SIG-M5 treated with dmso at 0.1 percent for 504 hours (cell line): Measurements from ENCODE around the gene HUNK.
"Not testable (repeated sequence)": the region's sequence is repeated elsewhere in the genome, so short reads cannot be mapped to it uniquely, and the experiment has no call there.

ENCODE experiments used
- DNase-seq: peaks from one replicate; lab custom pipeline; 2025; ENCODE audit not compliant: unreplicated experiment; lab: John Stamatoyannopoulos, UW

HUNK gene

DNA sequence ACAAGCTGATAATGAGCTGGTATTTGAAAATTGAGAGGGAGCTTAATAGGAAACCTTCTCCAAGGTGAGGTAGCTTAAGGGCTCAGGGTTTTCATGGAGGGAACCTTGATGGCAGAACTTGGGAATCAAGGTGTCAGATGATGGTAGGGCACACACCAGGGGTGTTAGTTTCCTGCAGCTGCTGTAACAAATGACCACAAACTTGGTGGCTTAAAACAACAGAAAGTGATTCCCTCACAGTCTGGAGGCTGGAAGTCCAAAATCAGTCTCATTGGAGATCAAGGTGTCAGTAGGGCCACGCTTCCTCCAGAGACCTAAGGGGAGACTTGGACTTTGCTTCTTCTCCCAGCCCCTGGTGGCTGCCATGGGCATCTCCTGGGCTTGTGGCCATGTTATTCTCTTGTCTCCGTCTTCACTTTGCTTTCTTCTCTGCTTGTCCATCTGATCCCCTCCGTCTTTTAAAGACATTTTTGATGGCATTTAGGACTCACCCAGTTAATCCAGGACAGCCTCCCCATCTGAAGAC lies 45.5 kb downstream of the HUNK start:
- DNase-seq = no peak

DNA sequence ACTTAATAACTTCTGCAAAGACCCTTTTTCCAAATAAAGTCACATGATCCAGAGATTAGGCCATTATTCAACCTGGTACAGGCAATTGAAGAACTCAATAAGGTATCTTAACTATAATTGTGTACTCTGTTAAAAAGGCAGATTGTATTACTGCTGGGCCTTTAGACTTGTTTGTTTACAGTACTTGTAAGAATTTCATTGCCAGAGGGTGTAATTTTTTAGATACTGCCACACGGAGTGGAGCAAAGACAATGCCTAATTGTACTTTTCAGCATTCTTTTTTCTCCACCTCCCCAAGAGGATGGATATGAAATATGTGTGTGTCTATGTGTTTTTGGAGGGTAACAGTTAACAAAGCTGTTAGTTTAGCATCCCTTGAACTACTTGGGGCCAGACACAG lies 47.5 kb downstream of the HUNK start:
- DNase-seq = no peak

DNA sequence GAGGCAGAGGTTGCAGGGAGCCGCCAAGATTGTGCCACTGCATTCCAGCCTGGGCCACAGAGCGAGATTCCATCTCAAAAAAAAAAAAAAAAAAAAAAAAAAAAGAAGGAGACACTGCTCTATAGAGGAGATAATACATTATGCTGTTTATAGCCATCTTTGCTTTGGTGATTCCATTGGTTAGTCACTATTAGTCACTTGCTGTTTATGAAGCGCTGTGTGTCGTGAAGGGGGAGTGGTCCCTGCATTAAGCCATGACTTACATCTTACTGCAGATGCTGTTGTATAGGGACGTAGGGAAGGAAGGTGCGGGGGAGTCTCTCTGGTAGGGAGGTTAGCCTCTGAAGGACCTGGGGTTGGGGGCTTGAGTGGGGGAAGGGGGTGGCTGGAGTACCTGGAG lies 48.3 kb downstream of the HUNK start:
- no peak for DNase-seq

DNA sequence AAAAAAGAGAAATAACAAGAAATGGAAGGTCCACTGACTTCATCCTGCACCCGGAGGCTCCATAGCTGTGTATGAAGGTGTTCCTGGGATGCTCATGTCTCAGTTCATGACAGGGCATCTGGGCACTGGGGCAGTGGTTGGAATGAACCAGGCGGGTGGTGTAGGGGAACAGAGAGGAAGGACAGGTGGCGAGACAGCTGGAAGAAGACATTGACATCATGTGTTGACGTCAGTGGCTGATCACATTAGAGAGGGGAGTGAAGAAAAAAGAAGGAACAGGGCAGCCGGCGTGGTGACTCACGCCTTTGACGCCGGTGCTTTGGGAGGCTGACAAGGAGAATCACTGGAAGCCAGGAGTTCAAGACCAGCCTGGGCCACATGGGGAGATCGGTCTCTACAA lies 50.1 kb downstream of the HUNK start:
- no peak for DNase-seq

DNA sequence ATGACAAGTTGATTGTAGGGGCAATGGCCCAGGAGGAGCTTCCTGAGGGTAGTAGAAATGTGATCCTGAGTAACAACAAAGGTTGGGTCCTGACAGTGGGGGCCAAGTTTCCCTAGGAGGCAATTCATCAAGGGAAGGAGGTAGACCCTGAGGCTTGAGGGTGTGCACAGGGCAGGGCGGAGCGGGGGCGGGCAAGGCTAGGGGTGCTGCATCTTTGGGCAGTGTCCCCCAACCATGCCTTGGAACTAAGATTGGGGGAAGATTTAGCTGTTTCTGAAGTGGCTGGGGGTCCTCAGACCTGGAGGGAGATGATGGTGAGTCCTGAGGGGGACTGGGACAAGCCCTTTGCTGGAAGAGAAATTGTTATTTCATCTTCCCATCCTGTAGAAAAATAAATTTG lies 50.9 kb downstream of the HUNK start:
- DNase-seq = no peak

DNA sequence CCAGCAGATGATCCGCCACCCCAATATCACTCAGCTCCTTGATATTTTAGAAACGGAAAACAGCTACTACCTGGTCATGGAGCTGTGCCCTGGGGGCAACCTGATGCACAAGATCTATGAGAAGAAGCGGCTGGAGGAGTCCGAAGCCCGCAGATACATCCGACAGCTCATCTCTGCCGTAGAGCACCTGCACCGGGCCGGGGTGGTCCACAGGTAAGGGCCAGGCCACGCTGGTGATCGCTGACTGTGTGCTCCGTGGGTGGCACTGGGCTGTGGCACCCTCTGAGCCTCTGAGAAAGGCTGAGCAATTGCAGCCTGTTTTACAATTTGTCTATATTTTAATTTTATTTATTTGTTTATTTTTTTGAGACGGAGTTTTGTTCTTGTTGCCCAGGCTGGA lies 51.7 kb downstream of the HUNK start:
- no peak for DNase-seq

DNA sequence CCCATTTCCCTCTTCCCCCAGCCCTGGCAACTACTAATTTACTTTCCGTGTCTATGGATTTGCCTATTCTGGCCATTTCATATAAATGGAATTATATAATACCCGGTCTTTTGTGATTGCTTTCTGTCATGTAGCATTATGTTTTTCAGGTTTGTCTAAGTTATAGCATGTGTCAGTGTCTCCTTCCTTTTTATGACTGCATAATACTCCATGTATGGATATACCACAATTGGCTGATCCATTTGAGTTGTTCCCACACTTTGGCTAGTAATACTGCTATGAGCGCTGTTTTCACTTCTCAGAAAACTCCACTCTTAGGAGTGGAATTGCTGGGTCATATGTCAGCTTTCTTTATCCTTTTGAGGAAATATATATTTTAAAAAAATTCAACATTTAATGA lies 53.7 kb downstream of the HUNK start:
- DNase-seq = no peak

DNA sequence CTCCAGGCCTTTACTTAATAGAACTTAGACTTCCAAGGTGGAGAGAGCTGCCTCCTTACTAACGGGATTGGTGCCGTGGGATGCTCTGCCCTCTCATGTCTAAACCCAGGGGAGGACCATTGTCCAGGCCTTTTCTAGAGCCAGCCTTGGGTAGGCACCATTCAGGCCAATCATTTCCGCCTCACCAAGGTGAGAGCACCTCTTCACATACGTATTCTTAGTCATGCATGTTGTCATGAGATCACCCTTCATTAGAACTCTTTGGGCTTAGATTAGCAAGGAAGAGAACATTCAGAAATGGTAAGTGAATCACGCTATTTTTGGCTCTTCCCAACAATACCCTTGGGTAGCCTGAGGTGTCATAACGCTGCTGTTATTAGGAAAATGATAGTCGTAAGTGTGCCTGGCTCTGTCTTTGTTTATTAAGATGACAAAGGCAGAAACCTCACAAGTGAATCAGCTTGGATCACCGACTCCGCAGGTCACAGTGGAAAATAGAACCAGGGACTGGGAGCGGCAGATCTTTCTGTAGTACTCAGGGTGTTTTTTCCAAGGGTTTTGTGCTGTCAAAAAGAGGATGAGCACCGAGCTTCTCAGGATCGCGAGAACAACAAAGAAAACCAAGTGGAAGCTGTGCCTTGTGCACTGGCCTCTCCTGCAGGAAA lies 55.0 kb downstream of the HUNK start:
- no peak for DNase-seq

DNA sequence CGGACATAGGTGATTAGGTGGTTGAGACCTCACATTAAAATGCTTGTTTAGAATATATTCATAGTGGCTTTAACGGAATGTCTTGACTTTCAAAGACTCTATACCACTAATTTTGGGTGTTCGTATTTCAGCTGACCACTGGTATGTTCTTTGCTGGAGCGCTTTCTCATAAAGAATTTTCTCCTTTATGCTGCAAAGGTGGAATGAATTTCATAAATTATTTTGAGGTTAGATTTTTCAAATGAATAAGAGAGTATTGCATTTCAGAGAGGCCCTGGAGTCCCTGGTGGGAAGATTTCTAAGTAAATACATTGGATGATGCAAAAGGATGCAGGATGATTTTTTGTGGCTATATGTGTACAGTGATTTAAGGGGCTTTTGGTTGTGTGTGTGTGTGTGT lies 55.8 kb downstream of the HUNK start:
- DNase-seq = no peak

DNA sequence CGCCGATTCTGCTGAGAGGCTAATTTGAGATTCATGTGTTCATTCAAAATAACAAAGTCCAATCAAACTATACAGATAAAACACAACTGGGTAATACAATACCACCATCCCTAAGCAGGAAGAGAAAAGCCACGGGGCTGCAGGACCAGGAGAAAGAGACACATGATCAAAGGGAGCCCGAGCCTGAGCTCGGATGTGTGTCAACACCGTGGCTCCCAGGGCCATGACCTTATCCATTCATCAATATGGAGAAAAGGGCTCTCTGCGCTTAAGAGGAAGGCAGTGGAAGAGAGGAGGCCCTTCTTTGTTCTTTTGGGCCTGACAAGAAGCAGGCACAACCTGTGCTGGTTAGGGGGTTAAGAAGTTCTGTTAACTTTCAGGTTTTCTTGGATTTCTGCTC lies 56.7 kb downstream of the HUNK start:
- no peak for DNase-seq

DNA sequence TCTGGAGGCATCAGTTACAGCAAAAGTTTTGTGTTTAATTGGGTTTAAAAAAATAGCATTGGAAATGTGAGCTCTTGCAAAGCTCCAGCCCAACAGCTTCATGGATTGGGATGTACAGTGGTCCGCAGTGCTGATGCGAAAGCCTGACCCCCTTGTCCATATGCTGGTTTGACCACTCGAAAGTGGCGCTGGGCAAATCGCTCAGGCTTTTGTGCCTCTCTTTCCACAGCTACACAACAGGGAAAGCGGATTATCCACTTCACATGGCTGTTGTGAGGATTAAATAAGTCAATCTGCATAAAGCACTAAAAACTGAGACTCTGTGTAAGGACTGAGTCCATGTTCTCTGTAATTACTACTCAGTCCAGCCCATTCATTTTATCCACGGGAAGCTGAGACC lies 57.2 kb downstream of the HUNK start:
- DNase-seq = no peak

DNA sequence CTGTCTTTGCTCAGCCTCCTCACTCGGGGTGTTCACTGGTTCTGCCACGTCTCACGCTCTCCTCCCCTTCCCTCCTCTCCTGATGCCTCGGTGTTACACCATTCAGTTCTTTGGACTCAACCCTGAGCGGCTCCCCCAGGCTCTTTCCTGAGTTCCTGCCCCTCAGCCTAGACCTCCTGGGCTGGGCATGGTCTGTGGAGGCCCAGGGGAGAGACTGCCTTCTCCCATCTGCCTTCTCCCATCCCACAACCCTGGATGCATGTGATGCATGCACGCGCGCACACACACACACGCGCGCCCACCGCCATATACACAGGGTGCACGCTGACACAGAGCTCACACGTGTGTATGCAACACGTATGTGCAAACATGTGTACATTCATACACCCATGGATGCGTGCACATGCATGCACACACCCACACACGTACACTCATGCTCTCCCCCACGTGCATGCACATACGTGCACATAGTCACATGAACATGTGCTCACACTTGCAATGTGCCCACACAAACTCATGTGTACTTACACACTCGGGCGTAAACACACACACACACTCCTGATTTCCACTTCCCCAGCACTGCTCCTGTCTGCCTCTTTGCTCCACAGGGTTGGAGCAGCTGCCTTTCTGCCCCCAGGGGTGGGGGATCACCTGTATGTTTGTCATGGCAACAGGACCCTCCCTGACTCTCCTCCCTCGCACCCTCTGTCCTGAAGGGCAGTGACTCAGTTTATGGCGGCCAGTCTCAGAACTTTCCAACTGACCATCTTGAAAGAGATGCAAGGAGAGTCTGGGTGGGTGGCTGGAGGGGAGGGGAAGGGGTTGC lies 59.0 kb downstream of the HUNK start:
- DNase-seq = no peak

DNA sequence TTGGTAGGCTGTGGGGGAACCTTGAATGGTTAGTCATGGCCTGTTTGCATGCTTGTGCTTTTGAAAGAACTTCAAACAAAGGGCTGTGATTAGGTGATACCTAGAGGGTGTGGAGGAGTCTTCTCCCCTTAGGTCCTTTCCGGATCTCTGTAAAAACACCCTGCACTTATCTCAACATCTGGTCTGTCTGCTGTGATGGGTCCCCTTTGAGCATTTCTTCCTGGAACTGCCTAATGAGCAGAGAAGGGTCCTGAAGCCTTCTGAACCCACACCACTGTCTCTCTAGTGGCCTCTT lies 59.6 kb downstream of the HUNK start:
- DNase-seq = no peak

DNA sequence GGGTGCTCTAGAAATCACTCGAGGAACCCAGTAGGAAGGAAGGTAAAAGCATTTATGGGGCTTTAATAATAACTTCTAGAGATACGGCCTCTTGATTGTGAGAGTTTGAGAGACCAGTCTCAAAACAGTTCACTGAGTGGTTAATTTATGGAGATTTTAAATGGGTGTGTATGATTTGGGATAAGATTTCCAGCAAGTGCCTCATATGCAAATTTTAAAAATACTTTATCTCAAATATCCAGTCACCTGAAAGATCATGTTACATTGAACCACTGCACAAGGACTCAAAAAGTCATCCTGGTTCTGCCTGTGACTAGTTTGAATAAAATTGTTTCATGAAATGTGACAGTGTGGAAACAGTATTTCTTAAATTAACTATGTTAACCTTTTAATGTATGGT lies 64.5 kb downstream of the HUNK start:
- no peak for DNase-seq

DNA sequence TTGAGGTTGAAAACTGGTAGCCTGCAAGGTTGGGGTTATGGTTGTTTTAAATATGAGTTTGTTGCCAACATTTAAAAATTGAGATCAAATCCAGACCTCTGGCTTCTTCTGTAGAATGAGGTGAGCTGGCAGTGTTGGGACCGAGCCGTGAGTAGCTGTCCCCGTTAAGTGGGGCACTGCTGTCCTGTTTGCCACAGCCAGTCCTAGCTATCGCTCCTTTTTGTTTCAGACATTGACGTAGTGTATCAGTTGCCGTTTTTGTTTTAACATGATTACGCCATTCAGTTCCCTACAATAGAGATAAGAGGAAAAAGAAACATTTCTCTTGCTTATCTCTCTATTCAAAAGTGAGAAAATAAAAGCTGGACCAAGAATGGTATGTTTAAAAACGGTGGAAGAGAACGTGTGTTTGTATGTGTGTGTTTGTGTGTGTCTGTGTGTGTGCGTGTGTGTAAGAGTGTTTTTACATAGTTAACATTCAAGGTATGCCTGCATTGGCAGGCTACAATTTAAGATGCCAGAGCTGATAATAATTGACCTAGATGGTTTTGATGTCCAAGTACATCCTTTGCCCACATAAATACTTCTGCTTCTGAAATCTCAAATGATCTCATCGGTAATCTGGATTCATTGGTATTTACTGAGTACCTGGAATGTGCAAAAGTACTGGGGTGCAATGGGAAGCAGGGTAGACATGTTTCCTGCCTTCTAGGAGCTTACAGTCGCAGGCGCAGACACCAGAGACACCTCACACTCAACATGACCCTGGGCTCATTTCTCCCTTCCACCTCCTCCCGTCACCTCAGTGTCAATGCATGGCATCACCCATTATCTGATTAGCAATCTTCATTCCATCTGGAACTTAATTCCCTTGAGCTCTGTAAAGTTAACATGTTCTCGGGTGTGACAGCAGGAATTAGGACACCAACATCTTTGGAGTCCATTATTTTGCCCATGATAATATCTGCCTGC lies 65.8 kb downstream of the HUNK start:
- DNase-seq = no peak

DNA sequence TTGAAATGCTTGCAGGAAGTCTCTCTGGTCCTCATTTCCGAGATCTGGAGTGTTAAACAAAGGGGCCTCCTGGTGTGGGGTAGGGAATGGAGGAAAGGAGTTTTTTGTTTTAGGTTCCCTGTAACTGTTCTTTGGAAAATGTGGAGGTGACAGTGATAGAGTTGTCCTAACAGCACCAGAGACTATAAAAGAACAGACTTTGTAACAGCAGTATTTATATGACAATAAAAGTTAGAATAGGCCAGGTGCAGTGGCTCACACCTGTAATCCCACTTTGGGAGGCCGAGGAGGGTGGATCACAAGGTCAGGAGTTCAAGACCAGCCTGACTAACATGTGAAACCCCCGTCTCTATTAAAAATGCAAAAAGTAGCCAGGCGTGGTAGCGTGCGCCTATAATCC lies 68.9 kb downstream of the HUNK start:
- DNase-seq = no peak

DNA sequence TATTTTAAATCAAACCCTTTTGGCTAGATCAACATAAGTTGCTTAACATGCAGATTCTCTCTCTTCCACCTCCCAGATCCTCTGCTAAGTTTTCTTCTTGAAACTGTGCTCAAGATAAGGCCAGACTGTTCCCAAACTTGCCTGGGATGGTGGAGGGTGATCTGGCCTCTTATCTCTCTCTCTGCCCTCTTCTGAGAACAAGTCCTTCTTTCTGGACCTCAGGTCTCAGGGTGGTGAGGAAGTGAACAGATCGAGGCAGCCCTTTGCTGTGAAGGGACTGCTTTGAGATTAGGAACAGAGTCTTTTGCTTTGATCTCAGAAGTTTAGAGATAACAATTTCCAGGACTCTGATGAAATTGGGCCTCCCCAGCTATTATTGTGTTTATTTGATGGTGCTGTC lies 70.7 kb downstream of the HUNK start:
- no peak for DNase-seq

DNA sequence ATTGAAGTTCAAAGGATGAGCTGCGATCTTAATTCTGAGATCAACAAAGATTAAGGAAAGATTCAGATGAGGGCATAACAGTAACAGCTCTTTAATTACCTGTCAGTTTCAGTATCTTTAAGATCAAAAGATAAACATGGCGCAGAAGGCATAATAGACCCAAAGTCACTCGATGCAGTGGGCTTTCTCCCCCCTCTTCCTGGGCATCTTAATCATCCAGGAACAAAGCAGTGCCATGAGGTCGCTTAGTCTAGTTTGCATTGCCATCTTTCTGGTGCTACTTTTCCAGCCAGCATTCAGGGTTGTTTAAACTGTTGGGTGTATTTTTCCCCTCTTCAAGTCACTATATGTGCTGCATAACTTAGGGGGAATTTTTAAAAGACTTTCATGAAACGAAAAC lies 72.3 kb downstream of the HUNK start:
- no peak for DNase-seq

DNA sequence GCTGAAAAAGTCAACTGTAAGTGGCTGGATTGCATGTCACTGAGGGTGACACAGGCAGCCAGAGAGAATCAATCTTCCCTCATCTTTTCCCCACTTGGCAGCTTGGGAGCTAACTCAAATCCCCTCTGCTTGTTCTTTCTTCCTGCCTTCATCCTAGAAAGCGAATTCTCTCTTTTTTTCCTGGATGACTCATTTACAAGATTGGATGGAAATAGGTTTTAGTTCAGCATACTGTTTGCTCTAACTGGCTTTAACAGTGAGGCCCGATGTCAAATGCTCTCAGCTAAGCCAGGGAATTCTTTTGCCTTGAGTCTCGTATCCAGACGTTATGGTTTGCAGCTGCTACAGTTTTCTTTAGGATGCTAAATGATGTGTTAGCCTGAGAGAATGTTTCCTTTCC lies 72.7 kb downstream of the HUNK start:
- no peak for DNase-seq

DNA sequence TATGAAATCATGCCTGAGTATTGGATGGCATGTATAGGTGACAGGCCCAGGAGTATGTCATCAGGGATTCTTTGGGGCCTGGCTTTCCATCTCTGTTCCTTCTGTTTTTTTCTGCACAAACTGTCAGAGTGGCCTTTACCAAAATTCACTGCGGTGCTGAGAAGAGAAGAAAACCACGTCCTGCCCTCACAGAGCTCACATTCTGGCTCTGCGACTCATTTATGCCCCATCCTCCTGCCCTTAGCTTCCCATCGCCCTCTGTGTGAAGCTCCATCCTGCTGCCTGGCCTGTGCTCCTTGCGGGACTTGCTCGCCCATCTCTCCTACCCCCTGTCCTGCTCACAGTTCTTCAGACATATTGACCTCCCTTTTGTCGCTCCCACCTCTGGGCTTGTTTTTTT lies 73.4 kb downstream of the HUNK start:
- DNase-seq = no peak

DNA sequence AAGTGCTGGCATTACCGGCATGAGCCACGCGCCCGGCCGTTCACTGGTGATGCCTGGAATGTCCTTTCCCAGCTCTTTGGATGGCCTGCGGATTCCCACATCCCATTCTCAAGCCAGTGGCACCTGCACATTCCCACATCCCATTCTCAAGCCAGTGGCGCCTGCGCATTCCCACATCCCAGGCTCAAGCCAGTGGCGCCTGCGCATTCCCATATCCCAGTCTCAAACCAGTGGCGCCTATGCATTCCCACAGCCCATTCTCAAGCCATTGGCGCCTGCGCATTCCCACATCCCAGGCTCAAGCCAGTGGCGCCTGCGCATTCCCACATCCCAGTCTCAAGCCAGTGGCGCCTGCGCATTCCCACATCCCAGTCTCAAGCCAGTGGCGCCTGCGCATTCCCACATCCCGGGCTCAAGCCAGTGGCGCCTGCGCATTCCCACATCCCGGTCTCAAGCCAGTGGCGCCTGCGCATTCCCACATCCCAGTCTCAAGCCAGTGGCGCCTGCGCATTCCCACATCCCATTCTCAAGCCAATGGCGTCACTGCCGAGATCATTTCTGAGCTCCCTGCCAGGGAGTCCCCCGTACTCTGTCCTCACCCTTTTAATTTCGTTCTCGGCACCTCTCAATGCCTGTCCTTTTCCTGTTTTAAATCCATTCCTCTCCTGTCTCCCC lies 74.2 kb downstream of the HUNK start:
- not testable (repeated sequence) for DNase-seq
